Measurements from ENCODE around the gene FRYL.
"Not testable (repeated sequence)": the region's sequence is repeated elsewhere in the genome, so short reads cannot be mapped to it uniquely, and the experiment has no call there.

FRYL gene

GRCh38 chr4:48709901-48710300 lies 70.2 kb downstream of the FRYL start:
- DNase-seq (ENCODE audit: low read depth) = no peak
- Histone ChIP-seq H3K27me3 (replicated peaks; ENCODE audit: control insufficient read depth, insufficient read depth, low read length) (no peaks in the 10 kb centered on the region), H3K36me3 (ENCODE audit: control insufficient read depth, insufficient read depth, low read length, severe bottlenecking) (peaks cover 4% of the 10 kb centered on the region), H3K9me3 (ENCODE audit: control insufficient read depth, low read length) (no peaks in the 10 kb centered on the region), H3K4me1 (ENCODE audit: control insufficient read depth, insufficient read depth, low read length) (no peaks in the 10 kb centered on the region), H3K4me3 (ENCODE audit: low read length) (no peak overlapping the region), H3K9ac (ENCODE audit: low read length) (no peak overlapping the region)

DNA sequence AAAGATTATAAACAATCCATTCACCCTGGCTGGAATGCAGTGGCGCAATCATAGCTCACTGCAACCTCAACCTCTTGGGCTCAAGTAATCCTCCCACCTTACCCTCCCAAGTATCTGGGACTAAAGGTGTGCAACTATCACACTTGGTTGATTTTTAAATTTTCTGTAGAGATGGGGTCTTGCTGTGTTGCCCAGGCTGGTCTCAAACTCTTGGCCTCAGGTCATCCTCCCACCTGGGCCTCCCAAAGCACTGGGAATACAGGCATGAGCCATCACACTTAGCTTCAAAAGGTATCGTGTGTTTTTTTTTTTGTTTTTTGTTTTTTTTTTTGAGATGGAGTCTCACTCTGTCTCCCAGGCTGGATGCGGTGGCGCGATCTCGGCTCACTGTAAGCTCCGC lies 71.5 kb downstream of the FRYL start:
- Histone ChIP-seq H3K4me1 (ENCODE audit: control insufficient read depth, insufficient read depth, low read length) (no peaks in the 10 kb centered on the region), H3K9ac (ENCODE audit: low read length) (no peak overlapping the region), H3K4me3 (ENCODE audit: low read length) (no peak overlapping the region), H3K36me3 (ENCODE audit: control insufficient read depth, insufficient read depth, low read length, severe bottlenecking) (peaks cover 4% of the 10 kb centered on the region), H3K9me3 (ENCODE audit: control insufficient read depth, low read length) (no peaks in the 10 kb centered on the region), H3K27me3 (replicated peaks; ENCODE audit: control insufficient read depth, insufficient read depth, low read length) (no peaks in the 10 kb centered on the region)
- no peak for DNase-seq (ENCODE audit: low read depth)

DNA sequence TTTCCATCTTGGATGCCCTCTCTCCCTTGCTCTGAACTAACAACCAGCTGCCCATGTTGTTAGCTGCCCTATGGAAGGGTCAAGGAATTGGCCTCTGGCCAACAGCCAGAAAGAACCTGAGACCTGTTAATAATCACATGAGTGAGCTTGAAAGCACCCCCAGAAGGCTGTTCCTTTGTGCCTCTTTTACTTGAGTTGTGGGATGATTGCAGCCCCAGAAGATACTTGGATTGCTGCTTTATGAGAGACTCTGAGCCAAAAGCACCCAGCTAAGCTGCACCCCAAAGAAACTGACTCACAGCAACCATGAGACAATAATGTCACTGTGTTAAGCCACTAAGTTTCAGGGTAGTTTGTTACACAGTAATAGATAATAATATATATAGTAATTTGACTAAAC lies 73.3 kb downstream of the FRYL start:
- Histone ChIP-seq H3K9ac (ENCODE audit: low read length) (no peak overlapping the region), H3K27me3 (replicated peaks; ENCODE audit: control insufficient read depth, insufficient read depth, low read length) (no peaks in the 10 kb centered on the region), H3K36me3 (ENCODE audit: control insufficient read depth, insufficient read depth, low read length, severe bottlenecking) (peaks cover 4% of the 10 kb centered on the region), H3K9me3 (ENCODE audit: control insufficient read depth, low read length) (no peaks in the 10 kb centered on the region), H3K4me1 (ENCODE audit: control insufficient read depth, insufficient read depth, low read length) (no peaks in the 10 kb centered on the region), H3K4me3 (ENCODE audit: low read length) (no peak overlapping the region)
- no peak for DNase-seq (ENCODE audit: low read depth)

DNA sequence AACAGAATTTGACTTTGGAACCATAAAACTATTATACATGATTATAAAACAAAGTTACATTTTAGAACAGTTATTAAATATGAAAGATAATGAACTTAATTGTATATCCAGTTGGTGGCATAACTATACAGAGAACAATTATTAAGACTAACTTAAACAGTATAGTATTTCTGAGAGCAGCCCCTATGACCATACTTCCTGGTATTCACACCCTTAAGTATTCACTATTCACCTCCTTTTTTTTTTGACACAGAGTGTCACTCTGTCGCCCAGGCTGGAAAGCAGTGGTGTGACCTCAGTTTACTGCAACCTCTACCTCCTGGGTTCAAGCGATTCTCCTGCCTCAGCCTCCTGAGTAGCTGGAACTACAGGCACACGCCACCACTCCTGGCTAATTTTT lies 74.5 kb downstream of the FRYL start:
- no peak for DNase-seq (ENCODE audit: low read depth)
- Histone ChIP-seq H3K36me3 (ENCODE audit: control insufficient read depth, insufficient read depth, low read length, severe bottlenecking) (peaks cover 4% of the 10 kb centered on the region), H3K9me3 (ENCODE audit: control insufficient read depth, low read length) (no peaks in the 10 kb centered on the region), H3K4me3 (ENCODE audit: low read length) (no peak overlapping the region), H3K27me3 (replicated peaks; ENCODE audit: control insufficient read depth, insufficient read depth, low read length) (no peaks in the 10 kb centered on the region), H3K9ac (ENCODE audit: low read length) (no peak overlapping the region), H3K4me1 (ENCODE audit: control insufficient read depth, insufficient read depth, low read length) (no peaks in the 10 kb centered on the region)

GRCh38 chr4:48704091-48704802 lies 75.8 kb downstream of the FRYL start:
- H3K9me3 ChIP-seq (ENCODE audit: control insufficient read depth, low read length) = no peaks in the 10 kb centered on the region
- no peak for DNase-seq (ENCODE audit: low read depth)
- H3K4me3 ChIP-seq (ENCODE audit: low read length) = no peak overlapping the region
- H3K36me3 ChIP-seq (ENCODE audit: control insufficient read depth, insufficient read depth, low read length, severe bottlenecking) = no peaks in the 10 kb centered on the region
- peaks cover 8% of the 10 kb centered on the region for H3K4me1 ChIP-seq (ENCODE audit: control insufficient read depth, insufficient read depth, low read length)
- no peaks in the 10 kb centered on the region for H3K27me3 ChIP-seq (replicated peaks; ENCODE audit: control insufficient read depth, insufficient read depth, low read length)
- H3K9ac ChIP-seq (ENCODE audit: low read length) = no peak overlapping the region

GRCh38 chr4:48699475-48699874 lies 80.6 kb downstream of the FRYL start:
- H3K4me3 ChIP-seq (ENCODE audit: low read length) = no peak overlapping the region
- peak; percentile 15 for DNase-seq (ENCODE audit: low read depth)

GRCh38 chr4:48698029-48698971 lies 81.8 kb downstream of the FRYL start:
- H3K36me3 ChIP-seq (ENCODE audit: control insufficient read depth, insufficient read depth, low read length, severe bottlenecking) = no peaks in the 10 kb centered on the region
- no peak overlapping the region for H3K9ac ChIP-seq (ENCODE audit: low read length)
- H3K4me3 ChIP-seq (ENCODE audit: low read length) = no peak overlapping the region
- peak; percentile 94 for DNase-seq (ENCODE audit: low read depth)
- H3K9me3 ChIP-seq (ENCODE audit: control insufficient read depth, low read length) = no peaks in the 10 kb centered on the region
- peaks cover 21% of the 10 kb centered on the region for H3K4me1 ChIP-seq (ENCODE audit: control insufficient read depth, insufficient read depth, low read length)
- H3K27me3 ChIP-seq (replicated peaks; ENCODE audit: control insufficient read depth, insufficient read depth, low read length) = no peaks in the 10 kb centered on the region

More at GRCh38 chr4:48699475-48699874, 80.6 kb downstream of the FRYL start:
- Histone ChIP-seq H3K36me3 (ENCODE audit: control insufficient read depth, insufficient read depth, low read length, severe bottlenecking) (no peaks in the 10 kb centered on the region), H3K4me1 (ENCODE audit: control insufficient read depth, insufficient read depth, low read length) (peaks cover 21% of the 10 kb centered on the region), H3K9me3 (ENCODE audit: control insufficient read depth, low read length) (no peaks in the 10 kb centered on the region), H3K27me3 (replicated peaks; ENCODE audit: control insufficient read depth, insufficient read depth, low read length) (no peaks in the 10 kb centered on the region), H3K9ac (ENCODE audit: low read length) (no peak overlapping the region)

DNA sequence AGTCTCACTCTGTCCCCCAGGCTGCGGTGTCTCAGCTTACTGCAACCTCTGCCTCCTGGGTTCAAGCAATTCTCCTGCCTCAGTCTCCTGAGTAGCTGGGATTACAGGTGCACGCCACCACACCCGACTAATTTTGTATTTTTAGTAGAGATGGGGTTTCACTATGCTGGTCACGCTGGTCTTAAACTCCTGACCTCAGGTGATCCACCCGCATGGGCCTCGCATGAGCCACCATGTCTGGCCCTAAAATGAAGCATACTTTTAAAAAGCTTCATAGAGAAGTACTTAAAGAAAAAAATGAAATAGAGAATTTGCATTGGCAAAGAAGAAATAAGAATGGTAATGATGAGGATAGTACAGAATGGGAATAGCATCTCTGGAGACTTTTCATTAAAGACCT lies 82.6 kb downstream of the FRYL start:
- not testable (repeated sequence) for H3K36me3 ChIP-seq (ENCODE audit: control insufficient read depth, insufficient read depth, low read length, severe bottlenecking); DNase-seq (ENCODE audit: low read depth); H3K4me3 ChIP-seq (ENCODE audit: low read length); H3K9ac ChIP-seq (ENCODE audit: low read length); H3K9me3 ChIP-seq (ENCODE audit: control insufficient read depth, low read length); H3K27me3 ChIP-seq (replicated peaks; ENCODE audit: control insufficient read depth, insufficient read depth, low read length)
- peaks cover 21% of the 10 kb centered on the region for H3K4me1 ChIP-seq (ENCODE audit: control insufficient read depth, insufficient read depth, low read length)

- H3K36me3 ChIP-seq (ENCODE audit: control insufficient read depth, insufficient read depth, low read length, severe bottlenecking) = no peaks in the 10 kb centered on the region
- no peak overlapping the region for H3K9ac ChIP-seq (ENCODE audit: low read length)
- H3K27me3 ChIP-seq (replicated peaks; ENCODE audit: control insufficient read depth, insufficient read depth, low read length) = no peaks in the 10 kb centered on the region
- peaks cover 16% of the 10 kb centered on the region for H3K4me1 ChIP-seq (ENCODE audit: control insufficient read depth, insufficient read depth, low read length)
- DNase-seq (ENCODE audit: low read depth) = no peak
- no peaks in the 10 kb centered on the region for H3K9me3 ChIP-seq (ENCODE audit: control insufficient read depth, low read length)
- H3K4me3 ChIP-seq (ENCODE audit: low read length) = no peak overlapping the region
Measured at GRCh38 chr4:48694824-48695223, 85.3 kb downstream of the FRYL start.

DNA sequence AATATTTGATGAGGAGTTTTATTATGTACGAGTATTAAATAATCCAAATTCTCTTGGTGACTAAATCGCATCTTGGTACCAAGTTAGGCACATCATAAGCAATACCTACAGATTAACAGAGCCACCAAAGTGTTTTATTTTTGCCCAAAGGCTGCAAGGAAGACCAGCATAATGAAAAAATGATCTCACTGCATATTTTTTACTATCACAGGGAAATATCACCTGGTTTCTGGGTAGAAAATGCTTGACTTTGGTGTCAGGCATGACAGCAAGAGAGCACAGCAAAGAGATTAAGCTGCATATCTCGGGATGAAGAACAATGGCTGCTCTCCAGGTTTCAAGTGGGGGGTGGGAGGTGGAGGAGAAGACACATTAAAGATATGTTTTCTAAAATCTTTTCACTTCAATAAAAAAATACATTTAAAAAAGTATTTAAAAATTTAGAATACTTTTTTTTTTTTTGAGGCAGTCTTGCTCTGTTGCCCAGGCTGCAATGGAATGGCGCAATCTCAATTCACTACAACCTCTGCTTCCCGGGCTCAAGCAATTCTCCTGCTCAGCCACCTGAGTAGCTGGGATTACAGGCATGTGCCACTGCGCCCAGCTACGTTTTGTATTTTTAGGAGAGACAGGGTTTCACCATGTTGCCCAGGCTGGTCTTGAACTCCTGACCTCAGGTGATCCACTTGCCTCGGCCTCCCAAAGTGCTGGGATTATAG lies 86.1 kb downstream of the FRYL start:
- H3K4me3 ChIP-seq (ENCODE audit: low read length) = no peak overlapping the region
- no peaks in the 10 kb centered on the region for H3K36me3 ChIP-seq (ENCODE audit: control insufficient read depth, insufficient read depth, low read length, severe bottlenecking)
- no peaks in the 10 kb centered on the region for H3K9me3 ChIP-seq (ENCODE audit: control insufficient read depth, low read length)
- H3K4me1 ChIP-seq (ENCODE audit: control insufficient read depth, insufficient read depth, low read length) = peaks cover 12% of the 10 kb centered on the region
- no peak overlapping the region for H3K9ac ChIP-seq (ENCODE audit: low read length)
- no peaks in the 10 kb centered on the region for H3K27me3 ChIP-seq (replicated peaks; ENCODE audit: control insufficient read depth, insufficient read depth, low read length)
- no peak for DNase-seq (ENCODE audit: low read depth)

GRCh38 chr4:48692897-48693296 lies 87.2 kb downstream of the FRYL start:
- Histone ChIP-seq H3K4me1 (ENCODE audit: control insufficient read depth, insufficient read depth, low read length) (peaks cover under 1% of the 10 kb centered on the region), H3K4me3 (ENCODE audit: low read length) (no peak overlapping the region), H3K36me3 (ENCODE audit: control insufficient read depth, insufficient read depth, low read length, severe bottlenecking) (no peaks in the 10 kb centered on the region), H3K9me3 (ENCODE audit: control insufficient read depth, low read length) (no peaks in the 10 kb centered on the region), H3K27me3 (replicated peaks; ENCODE audit: control insufficient read depth, insufficient read depth, low read length) (no peaks in the 10 kb centered on the region), H3K9ac (ENCODE audit: low read length) (no peak overlapping the region)
- peak; percentile 34 for DNase-seq (ENCODE audit: low read depth)

Data from adipocyte (in vitro differentiated cells).